ENCODE results near the gene SLC2A6.

Gene SLC2A6

GRCh38 chr9:133455936-133456335 lies 23.0 kb downstream of the SLC2A6 start:
- H3K27ac ChIP-seq: no peak overlapping the region
- H3K4me2 ChIP-seq: no peak overlapping the region
- H3K36me3 ChIP-seq (ENCODE audit: insufficient read depth): no peaks in the 10 kb centered on the region
- peaks cover 72% of the 10 kb centered on the region for H3K27me3 ChIP-seq (ENCODE audit: insufficient read depth, low read depth)
- H3K4me1 ChIP-seq (ENCODE audit: low read depth, poor library complexity, severe bottlenecking): no peaks in the 10 kb centered on the region
- no peak overlapping the region for H3K4me3 ChIP-seq (IDR thresholded peaks at IDR 0.05; ENCODE audit: insufficient read depth, low read depth, low read length)
- no peaks in the 10 kb centered on the region for H3K79me2 ChIP-seq (ENCODE audit: insufficient read depth, low read depth)
- no peak for TF ChIP-seq CTCF (conservative IDR thresholded peaks at IDR 0.05; ENCODE audit: low read depth, low read length)
- no peak overlapping the region for H3K9ac ChIP-seq
- no peak overlapping the region for H2AFZ ChIP-seq (ENCODE audit: low read depth)
- no peaks in the 10 kb centered on the region for H4K20me1 ChIP-seq (ENCODE audit: insufficient read depth)

- no peaks in the 10 kb centered on the region for H4K20me1 ChIP-seq (ENCODE audit: insufficient read depth)
- no peak overlapping the region for H3K4me3 ChIP-seq (IDR thresholded peaks at IDR 0.05; ENCODE audit: insufficient read depth, low read depth, low read length)
- peaks cover 74% of the 10 kb centered on the region for H3K27me3 ChIP-seq (ENCODE audit: insufficient read depth, low read depth)
- no peak overlapping the region for H3K27ac ChIP-seq
- no peaks in the 10 kb centered on the region for H3K36me3 ChIP-seq (ENCODE audit: insufficient read depth)
- H3K79me2 ChIP-seq (ENCODE audit: insufficient read depth, low read depth): no peaks in the 10 kb centered on the region
- H3K4me2 ChIP-seq: no peak overlapping the region
- no peak for TF ChIP-seq CTCF (conservative IDR thresholded peaks at IDR 0.05; ENCODE audit: low read depth, low read length)
- H3K9ac ChIP-seq: no peak overlapping the region
- H2AFZ ChIP-seq (ENCODE audit: low read depth): no peak overlapping the region
- H3K4me1 ChIP-seq (ENCODE audit: low read depth, poor library complexity, severe bottlenecking): no peaks in the 10 kb centered on the region
Measured at GRCh38 chr9:133454943-133455673, 23.8 kb downstream of the SLC2A6 start.

GRCh38 chr9:133454325-133454724 lies 24.6 kb downstream of the SLC2A6 start:
- Histone ChIP-seq H2AFZ (ENCODE audit: low read depth) (no peak overlapping the region), H3K9ac (no peak overlapping the region), H3K4me3 (IDR thresholded peaks at IDR 0.05; ENCODE audit: insufficient read depth, low read depth, low read length) (no peak overlapping the region), H3K4me1 (ENCODE audit: low read depth, poor library complexity, severe bottlenecking) (no peaks in the 10 kb centered on the region), H3K27me3 (ENCODE audit: insufficient read depth, low read depth) (peaks cover 82% of the 10 kb centered on the region), H3K36me3 (ENCODE audit: insufficient read depth) (no peaks in the 10 kb centered on the region), H3K4me2 (no peak overlapping the region), H3K27ac (no peak overlapping the region), H3K79me2 (ENCODE audit: insufficient read depth, low read depth) (no peaks in the 10 kb centered on the region), H4K20me1 (ENCODE audit: insufficient read depth) (no peaks in the 10 kb centered on the region)
- TF ChIP-seq CTCF (conservative IDR thresholded peaks at IDR 0.05; ENCODE audit: low read depth, low read length): no peak

DNA sequence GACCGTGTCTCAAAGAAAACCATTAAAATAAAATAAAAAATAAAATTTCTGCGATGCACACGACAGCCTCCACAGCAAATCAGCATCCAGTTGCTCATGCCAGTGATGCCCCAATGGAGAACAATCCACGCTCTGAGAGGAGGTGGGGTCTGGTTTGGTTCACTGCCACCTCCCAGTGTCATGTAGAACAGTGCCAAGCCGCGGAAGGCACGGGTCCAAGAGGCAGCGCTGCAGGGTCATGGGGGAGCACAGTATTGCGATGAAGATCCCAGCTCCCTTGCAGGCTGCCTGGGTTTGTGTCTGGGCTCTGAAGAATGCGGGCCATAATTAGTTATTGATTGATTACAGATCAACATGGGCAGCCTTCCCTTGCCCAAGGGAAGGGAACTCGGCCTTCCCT lies 25.2 kb downstream of the SLC2A6 start:
- Histone ChIP-seq H3K4me1 (ENCODE audit: low read depth, poor library complexity, severe bottlenecking) (no peaks in the 10 kb centered on the region), H3K79me2 (ENCODE audit: insufficient read depth, low read depth) (no peaks in the 10 kb centered on the region), H3K9ac (no peak overlapping the region), H3K27ac (no peak overlapping the region), H3K4me3 (IDR thresholded peaks at IDR 0.05; ENCODE audit: insufficient read depth, low read depth, low read length) (no peak overlapping the region), H3K4me2 (no peak overlapping the region), H4K20me1 (ENCODE audit: insufficient read depth) (no peaks in the 10 kb centered on the region), H3K36me3 (ENCODE audit: insufficient read depth) (no peaks in the 10 kb centered on the region), H3K27me3 (ENCODE audit: insufficient read depth, low read depth) (peaks cover 78% of the 10 kb centered on the region), H2AFZ (ENCODE audit: low read depth) (no peak overlapping the region)
- TF ChIP-seq CTCF (conservative IDR thresholded peaks at IDR 0.05; ENCODE audit: low read depth, low read length): no peak

All from KMS-11 (cell line).